ENCODE results near the gene CD1C.

DNA sequence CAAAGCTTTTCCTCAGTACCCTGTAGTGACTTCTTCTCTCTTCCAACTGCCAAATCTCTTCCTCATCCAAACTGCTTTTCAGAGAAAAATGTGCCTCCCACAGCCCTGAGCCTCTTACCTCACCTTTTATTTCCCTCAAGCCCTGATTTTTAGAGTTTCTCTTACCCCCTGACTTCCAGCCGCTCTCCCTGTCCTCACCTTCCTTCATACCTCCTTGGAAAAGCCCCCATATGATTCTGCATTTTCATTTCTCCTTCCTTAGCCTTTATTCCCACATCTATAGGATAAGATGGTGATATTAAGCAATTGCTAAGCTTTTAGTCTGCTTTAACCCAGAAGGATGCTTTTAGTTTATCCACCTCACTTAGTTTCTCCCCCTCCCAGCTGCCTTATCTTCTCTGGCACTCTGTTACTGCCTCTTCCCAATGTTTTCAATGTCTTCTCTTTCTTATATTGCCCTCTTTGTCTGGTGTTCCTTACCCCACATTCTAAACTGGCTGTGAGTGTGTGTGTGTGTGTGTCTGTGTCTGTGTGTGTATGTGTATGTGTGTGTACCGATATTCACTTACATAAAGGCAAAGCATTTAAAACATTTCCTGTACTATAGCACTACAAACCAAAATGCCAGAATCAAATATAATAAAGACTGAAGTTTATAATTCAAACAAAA is 41.9 kb downstream of the CD1C start, which contains the start of gene CD1B:
- TF ChIP-seq CTCF (IDR thresholded peaks at IDR 0.05) (no peak), POLR2A (IDR thresholded peaks at IDR 0.05) (no peak)
